Left kidney (tissue), 2 donors: ENCODE data around the gene SH3BP2. TPM values are rescaled to one million over a fixed set of nuclear protein-coding genes. Genes with fewer than 3 reads are reported as not detected.

ENCODE experiments used
- DNase-seq: peaks from one replicate; pipeline ENCODE4 v3.0.0-alpha.2; 2013
- polyA plus RNA-seq: library from polyadenylated mRNA; unstranded; fragments of 120-200 nt; gene quantifications from one replicate; pipeline ENCODE4 v1.2.1, GENCODE V29; 2013; ENCODE audit not compliant: insufficient read length

SH3BP2 gene
- polyA plus RNA-seq, 1 donor, result 34.4 TPM

GRCh38 chr4:2803624-2804448 is 11.0 kb downstream of the SH3BP2 start:
- no peak for DNase-seq

GRCh38 chr4:2804449-2804972 is 11.6 kb downstream of the SH3BP2 start:
- no peak for DNase-seq

- no peak for DNase-seq
Measured at GRCh38 chr4:2804973-2805501, 12.2 kb downstream of the SH3BP2 start.

- no peak for DNase-seq
Measured at GRCh38 chr4:2805712-2806389, 13.0 kb downstream of the SH3BP2 start.

GRCh38 chr4:2806390-2807355 is 13.8 kb downstream of the SH3BP2 start:
- no peak for DNase-seq

GRCh38 chr4:2807571-2807970 is 14.7 kb downstream of the SH3BP2 start:
- DNase-seq, result no peak

GRCh38 chr4:2808001-2808400 is 15.1 kb downstream of the SH3BP2 start:
- no peak for DNase-seq

- DNase-seq, result no peak
Measured at GRCh38 chr4:2809610-2810180, 16.8 kb downstream of the SH3BP2 start.

- no peak for DNase-seq
Measured at GRCh38 chr4:2810388-2810787, 17.5 kb downstream of the SH3BP2 start.

- no peak for DNase-seq
Measured at GRCh38 chr4:2811830-2812611, 19.1 kb downstream of the SH3BP2 start.

GRCh38 chr4:2812612-2813354 is 19.9 kb downstream of the SH3BP2 start:
- no peak for DNase-seq

- DNase-seq, result no peak
Measured at GRCh38 chr4:2813446-2814405, 20.8 kb downstream of the SH3BP2 start.

GRCh38 chr4:2814627-2815270 is 21.9 kb downstream of the SH3BP2 start:
- no peak for DNase-seq

GRCh38 chr4:2816401-2816954 is 23.6 kb downstream of the SH3BP2 start:
- no peak for DNase-seq

GRCh38 chr4:2817137-2817536 is 24.3 kb downstream of the SH3BP2 start:
- no peak for DNase-seq

- DNase-seq, result no peak
Measured at GRCh38 chr4:2817701-2818350, 24.9 kb downstream of the SH3BP2 start.

- DNase-seq, result no peak
Measured at GRCh38 chr4:2818351-2818939, 25.6 kb downstream of the SH3BP2 start.
